SK-N-SH (cell line): ENCODE measurements around the gene SEC14L5. TPM values are rescaled to one million over a fixed set of nuclear protein-coding genes. Genes with fewer than 3 reads are reported as not detected.
A peak's percentile ranks its signal among the peaks of the same experiment; 100 is the strongest.
"Not testable (repeated sequence)": the region's sequence is repeated elsewhere in the genome, so short reads cannot be mapped to it uniquely, and the experiment has no call there.

ENCODE experiments used
- CTCF ChIA-PET: fragments of 300-600, 350-600 bp; formaldehyde crosslinking; extraction: SDS; loops from one replicate; lab custom pipeline; 2021; lab: Yijun Ruan, JAX
- POLR2A ChIA-PET: fragments of 350-600 bp; sonication (Branson Sonifier 250); formaldehyde crosslinking; extraction: SDS; loops from one replicate; lab custom pipeline; 2020; ENCODE audit warnings: antibody characterized with exemption, inconsistent platforms; lab: Yijun Ruan, JAX
- DNase-seq: peaks from one replicate; pipeline ENCODE4 v3.0.0; 2012
- H2AFZ ChIP-seq: fragments of 200-600 bp; sonication (generic); 2 replicates; pipeline ENCODE4 v1.8.1; 2016; ENCODE audit warnings: antibody characterized with exemption, mild to moderate bottlenecking, low read depth
- H3F3A ChIP-seq: fragments of 200-600 bp; sonication (generic); replicated peaks from 2 replicates; pipeline ENCODE3; 2016; ENCODE audit warnings: antibody characterized with exemption, mild to moderate bottlenecking; ENCODE audit not compliant: insufficient read depth
- H3K27ac ChIP-seq, 2 experiments: fragments of 200-500 bp in 1 of 2; fragments of 200-600 bp in 1 of 2; sonication (Bioruptor generic) in 1 of 2; sonication (generic), shearing (Covaris generic) in 1 of 2; 2 replicates each; pipeline versions ENCODE4 v1.5.1 to v1.6.1; 2014 to 2016; ENCODE audit warnings: low read depth in 2 of 2, inconsistent platforms in 1 of 2, low read length in 1 of 2, mild to moderate bottlenecking in 1 of 2, mixed read lengths in 1 of 2
- H3K27me3 ChIP-seq: fragments of 200-600 bp; sonication (generic), shearing (Covaris generic); 2 replicates; pipeline ENCODE4 v1.6.1; 2016; ENCODE audit warnings: mixed run types; ENCODE audit not compliant: insufficient read depth
- H3K36me3 ChIP-seq, 2 experiments: fragments of 200-500 bp in 1 of 2; fragments of 200-600 bp in 1 of 2; sonication (Bioruptor generic) in 1 of 2; sonication (generic) in 1 of 2; replicated peaks in 1 of 2; 2 replicates each; pipeline versions ENCODE3 to v1.5.1; 2014 to 2016; ENCODE audit warnings: low read length in 1 of 2, mild to moderate bottlenecking in 1 of 2; ENCODE audit not compliant: insufficient read depth in 2 of 2, control insufficient read depth in 1 of 2
- H3K4me1 ChIP-seq, 2 experiments: fragments of 200-500 bp in 1 of 2; fragments of 200-600 bp in 1 of 2; sonication (Bioruptor generic) in 1 of 2; sonication (generic), shearing (Covaris generic) in 1 of 2; 2 replicates each; pipeline versions ENCODE4 v1.5.1 to v1.6.1; 2014 to 2016; ENCODE audit warnings: low read depth in 1 of 2, low read length in 1 of 2, mixed run types in 1 of 2; ENCODE audit not compliant: insufficient read depth in 2 of 2, control insufficient read depth in 1 of 2
- H3K4me2 ChIP-seq: fragments of 200-600 bp; sonication (generic), shearing (Covaris generic); 2 replicates; pipeline ENCODE4 v1.6.1; 2017; ENCODE audit warnings: mixed run types
- H3K4me3 ChIP-seq, 2 experiments: fragments of 200-500 bp in 1 of 2; fragments of 200-600 bp in 1 of 2; sonication (Bioruptor generic) in 1 of 2; sonication (generic), shearing (Covaris generic) in 1 of 2; 2 replicates each; pipeline versions ENCODE4 v1.5.1 to v1.8.1; 2014 to 2016; ENCODE audit warnings: low read depth in 2 of 2, inconsistent platforms in 1 of 2, low read length in 1 of 2, mild to moderate bottlenecking in 1 of 2, mixed read lengths in 1 of 2, moderate library complexity in 1 of 2
- H3K79me2 ChIP-seq: fragments of 200-600 bp; sonication (generic); 2 replicates; pipeline ENCODE4 v1.8.1; 2017; ENCODE audit warnings: mild to moderate bottlenecking; ENCODE audit not compliant: insufficient read depth
- H3K9ac ChIP-seq: fragments of 200-600 bp; sonication (generic); 2 replicates; pipeline ENCODE4 v1.6.1; 2017; ENCODE audit warnings: mixed run types
- H3K9me2 ChIP-seq: fragments of 200-600 bp; sonication (generic); 2 replicates; pipeline ENCODE4 v1.6.1; 2017; ENCODE audit warnings: mixed run types
- H3K9me3 ChIP-seq: fragments of 200-600 bp; sonication (generic); 2 replicates; pipeline ENCODE4 v1.6.1; 2017; ENCODE audit warnings: mixed run types, mild to moderate bottlenecking, moderate library complexity
- H4K20me1 ChIP-seq: fragments of 200-600 bp; sonication (generic); 2 replicates; pipeline ENCODE4 v1.6.1; 2017; ENCODE audit warnings: mild to moderate bottlenecking, mixed run types; ENCODE audit not compliant: insufficient read depth
- CHD2 ChIP-seq: fragments of 150-350 bp; IDR thresholded peaks from 2 replicates; pipeline ENCODE4 v1.6.1; 2018; ENCODE audit warnings: low read length; ENCODE audit not compliant: partially characterized antibody
- EZH2phosphoT487 ChIP-seq: fragments of 200-600 bp; sonication (generic); IDR thresholded peaks from 2 replicates; pipeline ENCODE4 v1.6.1; 2017; ENCODE audit warnings: low read depth, mixed run types, mild to moderate bottlenecking, antibody characterized with exemption, moderate library complexity, borderline replicate concordance
- FOXM1 ChIP-seq: IDR thresholded peaks from 2 replicates; pipeline ENCODE4 v1.4.0; 2012; ENCODE audit warnings: low read depth, mild to moderate bottlenecking
- GABPA ChIP-seq: IDR thresholded peaks from 2 replicates; pipeline ENCODE4 v1.4.0; 2012; ENCODE audit warnings: low read depth, mild to moderate bottlenecking
- IRF3 ChIP-seq: fragments of 150-350 bp; IDR thresholded peaks from 2 replicates; pipeline ENCODE4 v1.6.1; 2016; ENCODE audit warnings: mild to moderate bottlenecking, low read depth, low read length
- MEF2A ChIP-seq: IDR thresholded peaks from 2 replicates; pipeline ENCODE4 v1.4.0; 2012; ENCODE audit warnings: low read depth, borderline replicate concordance
- USF1 ChIP-seq: IDR thresholded peaks from 2 replicates; pipeline ENCODE4 v1.4.0; 2012; ENCODE audit warnings: low read depth, borderline replicate concordance
- USF2 ChIP-seq: fragments of 150-350 bp; IDR thresholded peaks from 2 replicates; pipeline ENCODE4 v1.6.1; 2017; ENCODE audit warnings: antibody characterized with exemption, low read length, low read depth, borderline replicate concordance
- ZBTB33 ChIP-seq: IDR thresholded peaks from 2 replicates; pipeline ENCODE4 v1.4.0; 2012; ENCODE audit warnings: low read depth, borderline replicate concordance
- WGBS: methylation state at CpG from one replicate; pipeline ENCODE4 v1.1.6; 2017; ENCODE audit warnings: low lambda C conversion rate; 5-methylcytosine and 5-hydroxymethylcytosine counted together
- polyA plus RNA-seq, 3 experiments: library from polyadenylated mRNA; depleted of rRNA; stranded (reverse); fragments of >200 nt; gene quantifications; 2 replicates each; pipeline ENCODE4 v1.2.3, GENCODE V29; 2012

The SEC14L5 gene
- polyA plus RNA-seq, 1 of the 3 experiments (the other 2 are of a cell fraction): 0.08 TPM

- TF ChIP-seq USF1: no peak
These were observed 8.1 kb upstream of the SEC14L5 start (continued) for GRCh38 chr16:4949986-4950385.

GRCh38 chr16:4951583-4951982 is 6.5 kb upstream of the SEC14L5 start:
- H2AFZ ChIP-seq, DNase-seq, H3F3A ChIP-seq, H3K9me2 ChIP-seq, H3K27me3 ChIP-seq, H3K4me3 ChIP-seq, H3K9me3 ChIP-seq, H3K79me2 ChIP-seq, H3K4me2 ChIP-seq, H3K27ac ChIP-seq, H3K4me1 ChIP-seq, H3K9ac ChIP-seq, H3K36me3 ChIP-seq, H4K20me1 ChIP-seq, CTCF ChIA-PET, POLR2A ChIA-PET: not testable (repeated sequence)
- WGBS: 75% methylated on average over 3 of the region's 3 CpGs

- Histone ChIP-seq H3K4me3 (no peak overlapping the region), H3K9me2 (no peaks in the 10 kb centered on the region), H3K36me3 (no peaks in the 10 kb centered on the region), H3K4me2 (no peak overlapping the region), H3F3A (peaks cover 8% of the 10 kb centered on the region), H3K4me1 (peaks cover 0 to 8% of the 10 kb centered on the region in 2 experiments; a peak in 1 of 4 replicates), H3K79me2 (no peaks in the 10 kb centered on the region), H3K27ac (no peak overlapping the region), H2AFZ (no peak overlapping the region), H4K20me1 (no peaks in the 10 kb centered on the region), H3K27me3 (no peaks in the 10 kb centered on the region), H3K9ac (no peak overlapping the region), H3K9me3 (no peaks in the 10 kb centered on the region)
- TF ChIP-seq GABPA: no peak
- TF ChIP-seq FOXM1: no peak
- no peak for TF ChIP-seq EZH2phosphoT487
- no peak for TF ChIP-seq ZBTB33
- POLR2A ChIA-PET: no interaction called here
- no peak for DNase-seq
- 88% methylated on average over 1 of the region's 1 CpG for WGBS
- CTCF ChIA-PET: interaction anchor here (1.5 to 2.7 kb wide), 6 partner anchors 18 to 443 kb away, joined by 4 to 23 read pairs (median 6); partner anchors contain the start of gene PPL
These were observed 3.4 kb upstream of the SEC14L5 start for GRCh38 chr16:4954714-4955113.

GRCh38 chr16:4957420-4957719 is 760 bp upstream of the SEC14L5 start:
- Histone ChIP-seq H3K4me2 (peak overlapping the region; percentile 86), H3K9me2 (no peaks in the 10 kb centered on the region), H3K36me3 (no peaks in the 10 kb centered on the region), H3K27me3 (no peaks in the 10 kb centered on the region), H3K79me2 (no peaks in the 10 kb centered on the region), H3K4me3 (peak overlapping the region; percentile 52 to 68), H3K4me1 (peaks cover 0 to 8% of the 10 kb centered on the region in 2 experiments; a peak in 1 of 4 replicates), H3K27ac (no peak overlapping the region), H2AFZ (peak overlapping the region; percentile 91), H4K20me1 (no peaks in the 10 kb centered on the region), H3K9me3 (no peaks in the 10 kb centered on the region), H3F3A (peaks cover 8% of the 10 kb centered on the region), H3K9ac (peak overlapping the region; percentile 15; the same call in 1 of the 2 replicates)
- TF ChIP-seq CHD2 (no peak), USF2 (no peak), IRF3 (no peak), MEF2A (no peak)
- POLR2A ChIA-PET: no interaction called here
- 11% methylated on average over 10 of the region's 10 CpGs for WGBS
- CTCF ChIA-PET: interaction anchor here (1.1 to 2.7 kb wide), 11 partner anchors 9 to 449 kb away, joined by 3 to 23 read pairs (median 6); partner anchors contain the start of gene PPL
- DNase-seq: no peak
